Hepatocyte (in vitro differentiated cells): ENCODE results near the gene FAM3D. TPM values are rescaled to one million over a fixed set of nuclear protein-coding genes. Genes with fewer than 3 reads are reported as not detected.

Source experiments
- DNase-seq: peaks from one replicate; pipeline ENCODE4 v3.0.0-alpha.2; 2016; ENCODE audit warnings: low spot score
- H2AFZ ChIP-seq: fragments of 200-600 bp; sonication (generic); 2 replicates; pipeline ENCODE4 v1.6.0; 2016; ENCODE audit warnings: antibody characterized with exemption, mild to moderate bottlenecking
- H3K27ac ChIP-seq: fragments of 200-600 bp; sonication (generic); 2 replicates; pipeline ENCODE4 v1.5.1; 2016; ENCODE audit warnings: mild to moderate bottlenecking
- H3K27me3 ChIP-seq: fragments of 200-600 bp; sonication (generic); 2 replicates; pipeline ENCODE4 v1.6.1; 2016
- H3K36me3 ChIP-seq: fragments of 200-600 bp; sonication (generic); replicated peaks from 2 replicates; pipeline ENCODE4 v1.5.1; 2016; ENCODE audit warnings: low read depth; ENCODE audit not compliant: insufficient read depth
- H3K4me1 ChIP-seq: fragments of 200-600 bp; sonication (generic); 2 replicates; pipeline ENCODE4 v1.5.1; 2016; ENCODE audit warnings: mild to moderate bottlenecking, moderate library complexity; ENCODE audit not compliant: insufficient read depth
- H3K4me2 ChIP-seq: fragments of 200-600 bp; sonication (generic); 2 replicates; pipeline ENCODE4 v1.6.0; 2016
- H3K4me3 ChIP-seq: fragments of 200-600 bp; sonication (generic); 2 replicates; pipeline ENCODE4 v1.5.1; 2016; ENCODE audit warnings: mild to moderate bottlenecking
- H3K79me2 ChIP-seq: fragments of 200-600 bp; sonication (generic); 2 replicates; pipeline ENCODE4 v1.6.0; 2017; ENCODE audit warnings: mild to moderate bottlenecking
- H3K9me2 ChIP-seq: fragments of 200-600 bp; sonication (generic); replicated peaks from 2 replicates; pipeline ENCODE4 v1.6.0; 2017; ENCODE audit warnings: mild to moderate bottlenecking; ENCODE audit not compliant: insufficient read depth
- H3K9me3 ChIP-seq: fragments of 200-600 bp; sonication (generic); 2 replicates; pipeline ENCODE4 v1.5.1; 2016; ENCODE audit warnings: low read depth, mild to moderate bottlenecking
- H4K20me1 ChIP-seq: fragments of 200-600 bp; sonication (generic); 2 replicates; pipeline ENCODE4 v1.6.0; 2016; ENCODE audit warnings: mild to moderate bottlenecking; ENCODE audit not compliant: insufficient read depth, poor library complexity, severe bottlenecking
- CTCF ChIP-seq: fragments of 200-600 bp; sonication (generic); IDR thresholded peaks from 2 replicates; pipeline ENCODE4 v1.5.1; 2016; ENCODE audit warnings: antibody characterized with exemption, mild to moderate bottlenecking; ENCODE audit not compliant: poor library complexity
- EZH2 ChIP-seq: fragments of 200-600 bp; sonication (generic); IDR thresholded peaks from 2 replicates; pipeline ENCODE4 v1.6.1; 2016; ENCODE audit warnings: antibody characterized with exemption, mild to moderate bottlenecking, borderline replicate concordance
- EZH2phosphoT487 ChIP-seq: fragments of 200-600 bp; sonication (generic); IDR thresholded peaks from one replicate; pipeline ENCODE4 v1.6.1; 2018; ENCODE audit warnings: antibody characterized with exemption, mild to moderate bottlenecking, low read depth, moderate library complexity; ENCODE audit not compliant: unreplicated experiment, severe bottlenecking
- WGBS: methylation state at CpG from one replicate; pipeline ENCODE4 v1.1.6; 2016; ENCODE audit warnings: low lambda C conversion rate; ENCODE audit errors: missing lambda C conversion rate; 5-methylcytosine and 5-hydroxymethylcytosine counted together
- polyA plus RNA-seq: library from polyadenylated mRNA; unstranded; fragments of >200 nt; fragmentation: Nextera tagmentation; extraction: Ambion mirVana; gene quantifications from 2 replicates; pipeline ENCODE4 v1.2.1, GENCODE V29; 2016
- total RNA-seq: library from RNA; depleted of rRNA; stranded (reverse); fragments of >200 nt; gene quantifications from 2 replicates; pipeline ENCODE4 v1.2.3, GENCODE V29; 2014

The FAM3D gene
- total and polyA plus RNA-seq, 2 experiments from 2014 or later: 4.3 to 4.5 TPM

- no peaks in the 10 kb centered on the region for H3K36me3 ChIP-seq
- H3K79me2 ChIP-seq: no peaks in the 10 kb centered on the region
- no peak overlapping the region for H2AFZ ChIP-seq
- TF ChIP-seq EZH2phosphoT487 (no peak), EZH2 (no peak), CTCF (no peak)
- H4K20me1 ChIP-seq: no peaks in the 10 kb centered on the region
- no peaks in the 10 kb centered on the region for H3K9me3 ChIP-seq
- H3K27me3 ChIP-seq: no peaks in the 10 kb centered on the region
- WGBS: 96% methylated on average over 5 of the region's 6 CpGs
- no peak for DNase-seq
- no peaks in the 10 kb centered on the region for H3K9me2 ChIP-seq
- H3K27ac ChIP-seq: peak overlapping the region; percentile 93
- H3K4me3 ChIP-seq: no peak overlapping the region
- H3K4me2 ChIP-seq: no peak overlapping the region
- peaks cover 8% of the 10 kb centered on the region for H3K4me1 ChIP-seq
Observed at GRCh38 chr3:58667704-58668103, 1.1 kb upstream of the FAM3D start.

GRCh38 chr3:58667229-58667628, 655 bp upstream of the FAM3D start:
- H4K20me1 ChIP-seq: no peaks in the 10 kb centered on the region
- H3K27ac ChIP-seq: peak overlapping the region; percentile 93
- TF ChIP-seq EZH2 (no peak), CTCF (no peak), EZH2phosphoT487 (no peak)
- H3K9me3 ChIP-seq: no peaks in the 10 kb centered on the region
- no peak overlapping the region for H3K4me3 ChIP-seq
- no peak overlapping the region for H3K4me2 ChIP-seq
- H3K79me2 ChIP-seq: no peaks in the 10 kb centered on the region
- 100% methylated on average over 1 of the region's 1 CpG for WGBS
- no peak for DNase-seq
- no peaks in the 10 kb centered on the region for H3K9me2 ChIP-seq
- H2AFZ ChIP-seq: no peak overlapping the region
- H3K36me3 ChIP-seq: no peaks in the 10 kb centered on the region
- H3K4me1 ChIP-seq: peaks cover 8% of the 10 kb centered on the region
- H3K27me3 ChIP-seq: no peaks in the 10 kb centered on the region

GRCh38 chr3:58665405-58665804, 1.2 kb downstream of the FAM3D start:
- no peak for TF ChIP-seq EZH2phosphoT487
- H4K20me1 ChIP-seq: no peaks in the 10 kb centered on the region
- H3K9me2 ChIP-seq: no peaks in the 10 kb centered on the region
- H3K36me3 ChIP-seq: no peaks in the 10 kb centered on the region
- H3K9me3 ChIP-seq: no peaks in the 10 kb centered on the region
- no peaks in the 10 kb centered on the region for H3K27me3 ChIP-seq
- WGBS: 92% methylated on average over 2 of the region's 2 CpGs
- no peak overlapping the region for H3K27ac ChIP-seq
- peaks cover 8% of the 10 kb centered on the region for H3K4me1 ChIP-seq
- no peak overlapping the region for H3K4me3 ChIP-seq
- no peak overlapping the region for H3K4me2 ChIP-seq
- no peak overlapping the region for H2AFZ ChIP-seq
- no peak for DNase-seq
- no peaks in the 10 kb centered on the region for H3K79me2 ChIP-seq

GRCh38 chr3:58664611-58665010, 2.0 kb downstream of the FAM3D start:
- peaks cover 8% of the 10 kb centered on the region for H3K4me1 ChIP-seq
- H3K79me2 ChIP-seq: no peaks in the 10 kb centered on the region
- no peaks in the 10 kb centered on the region for H4K20me1 ChIP-seq
- H3K4me2 ChIP-seq: no peak overlapping the region
- no peaks in the 10 kb centered on the region for H3K27me3 ChIP-seq
- H3K27ac ChIP-seq: no peak overlapping the region
- H3K4me3 ChIP-seq: no peak overlapping the region
- H3K9me3 ChIP-seq: no peaks in the 10 kb centered on the region
- WGBS: 88% methylated on average over 3 of the region's 3 CpGs
- no peak for TF ChIP-seq CTCF
- TF ChIP-seq EZH2phosphoT487: no peak
- TF ChIP-seq EZH2: no peak
- H3K9me2 ChIP-seq: no peaks in the 10 kb centered on the region
- H3K36me3 ChIP-seq: no peaks in the 10 kb centered on the region
- H2AFZ ChIP-seq: no peak overlapping the region
- no peak for DNase-seq
